Skeletal muscle tissue (tissue), 4 donors: ENCODE measurements around the gene FAF2. TPM values are rescaled to one million over a fixed set of nuclear protein-coding genes. Genes with fewer than 3 reads are reported as not detected.

ENCODE experiments used
- H3K27ac ChIP-seq: one replicate; pipeline ENCODE4 v1.7.0; 2013; ENCODE audit warnings: mild to moderate bottlenecking, low read depth, low read length, inconsistent platforms
- H3K27me3 ChIP-seq, 3 donors: one replicate each; pipeline ENCODE4 v1.7.0; 2013; ENCODE audit warnings: low read length in 3 of 3; ENCODE audit not compliant: control insufficient read depth in 3 of 3, insufficient read depth in 3 of 3
- H3K36me3 ChIP-seq, 3 donors: one replicate each; pipeline ENCODE4 v1.7.0; 2013; ENCODE audit warnings: low read length in 3 of 3; ENCODE audit not compliant: control insufficient read depth in 3 of 3, insufficient read depth in 3 of 3
- H3K4me1 ChIP-seq, 3 donors: one replicate each; pipeline ENCODE4 v1.7.0; 2013; ENCODE audit warnings: low read length in 3 of 3, mild to moderate bottlenecking in 3 of 3; ENCODE audit not compliant: control insufficient read depth in 3 of 3, insufficient read depth in 3 of 3
- H3K4me3 ChIP-seq, 3 donors: one replicate each; pipeline ENCODE4 v1.7.0; 2013; ENCODE audit warnings: low read length in 3 of 3
- H3K9ac ChIP-seq, 3 donors: one replicate each; pipeline ENCODE4 v1.7.0; 2013; ENCODE audit warnings: low read length in 3 of 3, mild to moderate bottlenecking in 3 of 3, moderate library complexity in 2 of 3, low read depth in 1 of 3
- H3K9me3 ChIP-seq, 3 donors: one replicate each; pipeline ENCODE4 v1.7.0; 2013; ENCODE audit warnings: low read length in 3 of 3; ENCODE audit not compliant: control insufficient read depth in 3 of 3
- total RNA-seq: library from RNA; depleted of rRNA; stranded (reverse); fragments of >200 nt; gene quantifications from one replicate; pipeline ENCODE4 v1.2.3, GENCODE V29; 2014
- donor health status: Osteomylitis.

FAF2 gene
- total RNA-seq, 1 donor from 2014 or later: 24.0 TPM

DNA sequence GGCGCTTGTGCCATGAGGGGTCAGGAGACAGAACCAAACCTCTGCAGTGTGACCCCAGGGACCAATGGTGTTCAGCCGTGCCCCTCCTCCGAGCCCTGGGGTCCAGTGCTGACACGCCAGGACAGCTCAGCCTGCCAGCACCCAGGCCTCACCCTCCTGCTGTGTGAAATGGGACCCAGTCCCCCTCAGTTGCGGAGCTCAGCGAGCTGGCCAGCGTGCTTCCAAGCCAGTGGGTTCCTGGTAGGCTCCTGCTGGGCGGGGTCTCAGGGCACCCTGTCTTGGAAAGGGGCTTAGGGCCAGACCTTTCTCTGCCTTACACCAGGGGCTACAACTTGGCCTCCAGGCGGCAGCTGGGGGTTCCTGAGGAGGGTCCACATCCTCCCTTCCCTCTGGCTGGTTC is 84.6 kb downstream of the FAF2 start:
- peak overlapping the region in 2 of 3 donors; percentile 20 to 25 for H3K9ac ChIP-seq
- H3K4me1 ChIP-seq: peaks cover 45 to 52% (median 47%) of the 10 kb centered on the region in 3 donors
- peaks cover 20 to 35% (median 35%) of the 10 kb centered on the region in 3 donors for H3K36me3 ChIP-seq
- H3K9me3 ChIP-seq: no peaks in the 10 kb centered on the region
- no peaks in the 10 kb centered on the region for H3K27me3 ChIP-seq
- peak overlapping the region; percentile 8 for H3K27ac ChIP-seq
- H3K4me3 ChIP-seq: no peak overlapping the region

DNA sequence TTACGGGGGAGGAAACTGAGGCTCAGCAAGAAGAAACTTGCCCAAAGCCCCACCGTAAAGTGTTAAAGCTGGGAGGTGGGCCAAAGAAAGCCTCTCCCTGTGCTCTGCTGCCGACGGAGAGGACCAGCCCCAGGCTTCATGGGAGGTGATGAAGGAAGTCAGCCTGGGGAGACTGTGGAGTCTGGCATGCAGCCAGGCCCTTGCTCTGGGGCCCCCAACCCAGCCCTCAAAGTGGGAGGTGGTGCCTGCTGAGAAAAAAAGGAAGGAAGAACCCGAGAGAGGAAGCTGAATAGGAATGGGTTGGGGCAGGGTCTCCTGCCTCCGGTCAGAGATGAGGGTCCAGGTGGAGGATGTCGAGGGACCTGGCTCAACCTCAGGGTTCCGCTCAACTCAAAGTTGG is 85.2 kb downstream of the FAF2 start:
- H3K27ac ChIP-seq: peak overlapping the region; percentile 97
- H3K36me3 ChIP-seq: peaks cover 19 to 30% (median 29%) of the 10 kb centered on the region in 3 donors
- H3K9ac ChIP-seq: peak overlapping the region in 2 of 3 donors; percentile 33 to 95
- H3K9me3 ChIP-seq: no peaks in the 10 kb centered on the region
- H3K4me1 ChIP-seq: peaks cover 48 to 57% (median 52%) of the 10 kb centered on the region in 3 donors
- no peaks in the 10 kb centered on the region for H3K27me3 ChIP-seq
- peak overlapping the region in 2 of 3 donors; percentile 0 to 29 for H3K4me3 ChIP-seq

DNA sequence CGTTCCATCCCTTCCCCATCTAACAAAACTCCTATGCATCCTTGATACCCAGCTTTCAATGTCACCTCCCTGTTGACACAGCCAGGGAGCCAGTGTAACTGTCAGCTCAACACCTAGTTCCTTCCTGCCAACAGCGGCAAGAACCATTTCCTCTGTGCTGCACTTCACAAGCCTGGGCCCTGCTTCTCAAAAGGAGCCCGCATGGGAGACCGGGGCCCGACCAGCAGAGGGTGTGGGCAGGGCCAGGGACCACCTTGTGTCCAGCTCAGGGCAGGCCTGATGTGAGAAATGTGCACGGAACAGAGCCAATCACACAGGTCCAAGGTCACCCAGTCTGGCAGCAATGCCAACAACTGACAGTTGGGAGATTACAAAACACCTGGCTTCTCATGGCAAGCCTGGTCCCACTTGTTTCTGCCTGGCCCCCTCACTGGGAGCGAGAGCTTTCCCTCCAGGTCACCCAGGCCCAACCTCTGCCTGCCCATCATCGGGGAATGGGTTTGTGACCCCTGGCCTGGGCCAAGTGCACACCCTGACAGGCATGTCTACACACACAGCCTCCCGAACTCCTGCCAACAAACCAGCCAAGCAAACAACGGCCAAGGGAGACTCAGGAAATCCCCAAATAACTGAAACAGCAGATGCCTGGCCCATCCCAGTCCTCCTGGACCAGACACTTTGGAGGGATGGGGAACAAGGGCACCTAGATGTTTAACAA is 85.9 kb downstream of the FAF2 start:
- Histone ChIP-seq H3K36me3 (peaks cover 15 to 24% (median 23%) of the 10 kb centered on the region in 3 donors), H3K9me3 (no peaks in the 10 kb centered on the region), H3K9ac (peak overlapping the region in 2 of 3 donors; percentile 25 to 95), H3K27ac (peak overlapping the region; percentile 97), H3K4me1 (peaks cover 48 to 63% (median 53%) of the 10 kb centered on the region in 3 donors), H3K27me3 (no peaks in the 10 kb centered on the region), H3K4me3 (peak overlapping the region in 2 of 3 donors; percentile 0 to 92)

GRCh38 chr5:176534640-176535039 is 86.5 kb downstream of the FAF2 start:
- peak overlapping the region; percentile 25 to 95 (median 81) for H3K9ac ChIP-seq
- H3K27me3 ChIP-seq: no peaks in the 10 kb centered on the region
- peak overlapping the region; percentile 97 for H3K27ac ChIP-seq
- no peaks in the 10 kb centered on the region for H3K9me3 ChIP-seq
- H3K4me3 ChIP-seq: peak overlapping the region in 2 of 3 donors; percentile 92 to 100
- H3K4me1 ChIP-seq: peaks cover 48 to 64% (median 54%) of the 10 kb centered on the region in 3 donors
- H3K36me3 ChIP-seq: peaks cover 9 to 18% (median 17%) of the 10 kb centered on the region in 3 donors

DNA sequence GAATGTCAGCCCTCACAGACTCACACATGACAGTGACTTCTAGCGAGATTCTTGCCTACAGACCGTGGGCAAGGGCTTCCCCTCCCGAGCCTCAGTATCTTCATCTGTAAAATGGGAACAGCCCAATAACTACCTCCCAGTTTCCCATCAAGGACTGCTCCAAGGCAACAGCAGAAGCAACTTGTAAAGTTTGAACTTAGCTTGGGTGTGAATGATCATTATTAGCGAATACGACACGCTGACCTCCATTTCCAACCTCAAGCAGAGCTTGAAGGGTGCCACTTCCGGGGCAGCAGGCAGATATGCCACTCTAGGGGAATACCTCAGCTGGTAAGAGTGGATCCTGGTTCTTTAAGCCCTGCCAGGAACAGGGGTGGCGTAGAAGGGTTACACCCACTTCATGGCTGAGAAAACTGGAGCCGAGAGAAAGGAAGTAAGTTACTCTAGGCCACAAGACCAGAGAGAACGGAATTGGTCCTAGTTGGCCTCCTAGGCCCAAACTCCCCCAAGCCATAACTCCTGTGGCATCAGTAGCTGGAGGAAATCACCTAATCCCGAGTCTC is 87.0 kb downstream of the FAF2 start:
- Histone ChIP-seq H3K9me3 (no peaks in the 10 kb centered on the region), H3K27ac (peak overlapping the region; percentile 97), H3K9ac (peak overlapping the region; percentile 81 to 95 (median 88)), H3K27me3 (no peaks in the 10 kb centered on the region), H3K4me3 (peak overlapping the region; percentile 92 to 100 (median 99)), H3K36me3 (peaks cover 6 to 16% (median 15%) of the 10 kb centered on the region in 3 donors), H3K4me1 (peaks cover 48 to 64% (median 54%) of the 10 kb centered on the region in 3 donors)

- H3K27me3 ChIP-seq: no peaks in the 10 kb centered on the region
Measured at GRCh38 chr5:176535664-176536131, 87.5 kb downstream of the FAF2 start.

GRCh38 chr5:176536132-176536901 is 88.1 kb downstream of the FAF2 start:
- peak overlapping the region; percentile 81 to 95 (median 88) for H3K9ac ChIP-seq
- H3K4me1 ChIP-seq: peaks cover 49 to 64% (median 51%) of the 10 kb centered on the region in 3 donors
- H3K9me3 ChIP-seq: no peaks in the 10 kb centered on the region
- H3K36me3 ChIP-seq: peaks cover 2 to 10% (median 6%) of the 10 kb centered on the region in 3 donors
- no peaks in the 10 kb centered on the region for H3K27me3 ChIP-seq
- peak overlapping the region; percentile 97 for H3K27ac ChIP-seq
- peak overlapping the region; percentile 92 to 100 (median 99) for H3K4me3 ChIP-seq

More at GRCh38 chr5:176535664-176536131, 87.5 kb downstream of the FAF2 start:
- peak overlapping the region; percentile 92 to 100 (median 99) for H3K4me3 ChIP-seq
- peak overlapping the region; percentile 81 to 95 (median 88) for H3K9ac ChIP-seq
- peaks cover 6 to 15% (median 12%) of the 10 kb centered on the region in 3 donors for H3K36me3 ChIP-seq
- peak overlapping the region; percentile 97 for H3K27ac ChIP-seq
- H3K4me1 ChIP-seq: peaks cover 48 to 64% (median 51%) of the 10 kb centered on the region in 3 donors
- no peaks in the 10 kb centered on the region for H3K9me3 ChIP-seq

- Histone ChIP-seq H3K4me1 (peaks cover 52 to 65% (median 53%) of the 10 kb centered on the region in 3 donors), H3K9ac (peak within 1 kb of the TSS; percentile 92 to 100 (median 95)), H3K4me3 (peak within 1 kb of the TSS; percentile 92 to 100 (median 99)), H3K27ac (peak within 1 kb of the TSS; percentile 97), H3K9me3 (no peaks in the 10 kb centered on the region), H3K36me3 (peaks cover 0 to 3% (median 0%) of the 10 kb centered on the region in 3 donors), H3K27me3 (no peaks in the 10 kb centered on the region)
Measured at GRCh38 chr5:176536902-176537553, 88.8 kb downstream of the FAF2 start, which contains the start of gene RNF44. RNF44 (minus strand) TSS chr5:176537402; CDS start chr5:176532472, 4,930 bp downstream.
